Sigmoid colon (tissue), 7 donors: ENCODE measurements around the gene PTPN13. TPM values are rescaled to one million over a fixed set of nuclear protein-coding genes. Genes with fewer than 3 reads are reported as not detected.

ENCODE experiments used
- DNase-seq: peaks from one replicate; pipeline ENCODE4 v3.0.0-alpha.2; 2019
- H3K27ac ChIP-seq, 4 donors: fragments of 200-600 bp; sonication (generic); one replicate each; pipeline ENCODE4 v1.5.1; 2016 to 2019; ENCODE audit warnings: mild to moderate bottlenecking in 1 of 4
- H3K27me3 ChIP-seq, 3 donors: fragments of 200-600 bp; sonication (generic); one replicate each; pipeline ENCODE4 v1.5.1; 2019; ENCODE audit warnings: mild to moderate bottlenecking in 1 of 3
- H3K36me3 ChIP-seq, 4 donors: fragments of 200-600 bp; sonication (generic); one replicate each; pipeline ENCODE4 v1.5.1; 2016 to 2019
- H3K4me1 ChIP-seq, 4 donors: fragments of 200-600 bp; sonication (generic); one replicate each; pipeline ENCODE4 v1.5.1; 2017 to 2019
- H3K4me3 ChIP-seq, 4 donors: fragments of 200-600 bp; sonication (generic); one replicate each; pipeline ENCODE4 v1.5.1; 2017 to 2019; ENCODE audit warnings: mild to moderate bottlenecking in 2 of 4, moderate library complexity in 1 of 4
- H3K9me3 ChIP-seq, 4 donors: fragments of 200-600 bp in 3 of 4; sonication (generic) in 3 of 4; one replicate each; pipeline versions ENCODE4 v1.5.1 to v1.6.1; 2013 to 2019
- EP300 ChIP-seq, 4 donors: sonication (generic); formaldehyde crosslinking; IDR thresholded peaks; one replicate each; pipeline ENCODE4 v1.6.1; 2017; ENCODE audit warnings: antibody characterized with exemption in 4 of 4
- POLR2A ChIP-seq, 2 donors: fragments of 450-650 bp; IDR thresholded peaks; one replicate each; pipeline ENCODE4 v1.6.1; 2016; ENCODE audit warnings: antibody characterized with exemption in 2 of 2, mild to moderate bottlenecking in 2 of 2, moderate library complexity in 2 of 2
- POLR2AphosphoS5 ChIP-seq, 4 donors: sonication (generic); formaldehyde crosslinking; IDR thresholded peaks; one replicate each; pipeline ENCODE4 v1.6.1; 2017; ENCODE audit warnings: antibody characterized with exemption in 4 of 4
- WGBS, 2 donors: extraction: QIAGEN DNeasy Blood & Tissue Kit; methylation state at CpG; one replicate each; pipeline ENCODE4 v1.1.7; 2013; 5-methylcytosine and 5-hydroxymethylcytosine counted together
- intact Hi-C: fragments of 100-400 bp; cut with DNase I; formaldehyde crosslinking; loops from one replicate; pipeline ENCODE4 v1.15.1; 2023
- polyA plus RNA-seq, 3 donors: library from polyadenylated mRNA; stranded (reverse); fragments of 200-250 nt; gene quantifications; one replicate each; pipeline ENCODE4 v1.2.3, GENCODE V29; 2013
- total RNA-seq, 4 donors: library from RNA; depleted of rRNA; stranded (reverse); fragments of >200 nt; gene quantifications; one replicate each; pipeline ENCODE4 v1.1.0, GENCODE V29; 2016
- TF ChIP-seq, protein P1 (sequence below), 4 experiments: fragments of 450-650 bp in 3 of 4; fragments of 200-600 bp in 1 of 4; IDR thresholded peaks; one replicate each; pipeline ENCODE4 v1.5.1; 2016 to 2019; ENCODE audit warnings: antibody characterized with exemption in 4 of 4, mild to moderate bottlenecking in 3 of 4, moderate library complexity in 2 of 4
- donor health status: healthy with polysubstance abuse.
- donor health status: Bipolar disorder and iron deficiency.
- donor health status: healthy.

PTPN13 gene
- total and polyA plus RNA-seq, 7 donors: 0.60 to 16.1 (median 9.9) TPM

DNA sequence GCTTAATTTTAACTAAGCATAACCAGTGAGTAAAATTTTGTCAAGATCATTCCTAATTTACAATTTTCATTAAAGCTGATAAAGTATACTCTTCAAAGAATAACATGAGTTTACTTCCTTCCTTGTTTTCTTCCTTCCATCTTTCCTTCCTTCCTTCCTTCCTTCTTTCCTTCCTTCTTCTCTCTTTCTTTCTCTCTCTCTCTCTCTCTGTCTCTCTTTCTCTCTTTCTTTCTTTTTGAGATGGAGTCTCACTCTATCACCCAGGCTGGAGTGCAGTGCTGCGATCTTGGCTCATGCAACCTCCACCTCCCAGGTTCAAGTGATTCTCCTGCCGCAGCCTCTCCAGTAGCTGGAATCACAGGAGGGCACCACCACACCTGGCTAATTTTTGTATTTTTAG lies 42.7 kb upstream of the PTPN13 start:
- peaks cover 0 to under 1% (median 0%) of the 10 kb centered on the region in 4 donors for H3K4me1 ChIP-seq
- H3K36me3 ChIP-seq: no peaks in the 10 kb centered on the region
- no peak for TF ChIP-seq POLR2AphosphoS5 (IDR thresholded peaks at IDR 0.05)
- no peak for TF ChIP-seq EP300 (IDR thresholded peaks at IDR 0.05)
- TF ChIP-seq, protein P1, sequence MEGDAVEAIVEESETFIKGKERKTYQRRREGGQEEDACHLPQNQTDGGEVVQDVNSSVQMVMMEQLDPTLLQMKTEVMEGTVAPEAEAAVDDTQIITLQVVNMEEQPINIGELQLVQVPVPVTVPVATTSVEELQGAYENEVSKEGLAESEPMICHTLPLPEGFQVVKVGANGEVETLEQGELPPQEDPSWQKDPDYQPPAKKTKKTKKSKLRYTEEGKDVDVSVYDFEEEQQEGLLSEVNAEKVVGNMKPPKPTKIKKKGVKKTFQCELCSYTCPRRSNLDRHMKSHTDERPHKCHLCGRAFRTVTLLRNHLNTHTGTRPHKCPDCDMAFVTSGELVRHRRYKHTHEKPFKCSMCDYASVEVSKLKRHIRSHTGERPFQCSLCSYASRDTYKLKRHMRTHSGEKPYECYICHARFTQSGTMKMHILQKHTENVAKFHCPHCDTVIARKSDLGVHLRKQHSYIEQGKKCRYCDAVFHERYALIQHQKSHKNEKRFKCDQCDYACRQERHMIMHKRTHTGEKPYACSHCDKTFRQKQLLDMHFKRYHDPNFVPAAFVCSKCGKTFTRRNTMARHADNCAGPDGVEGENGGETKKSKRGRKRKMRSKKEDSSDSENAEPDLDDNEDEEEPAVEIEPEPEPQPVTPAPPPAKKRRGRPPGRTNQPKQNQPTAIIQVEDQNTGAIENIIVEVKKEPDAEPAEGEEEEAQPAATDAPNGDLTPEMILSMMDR (IDR thresholded peaks at IDR 0.05): no peak
- no peak for TF ChIP-seq POLR2A (IDR thresholded peaks at IDR 0.05)
- DNase-seq: no peak
- intact Hi-C loops: no loop called here
- H3K27me3 ChIP-seq: no peaks in the 10 kb centered on the region
- 95 to 99% methylated on average over 2 of the region's 2 CpGs for WGBS, 2 donors
- no peaks in the 10 kb centered on the region for H3K9me3 ChIP-seq
- H3K27ac ChIP-seq: no peak overlapping the region
- no peak overlapping the region for H3K4me3 ChIP-seq

DNA sequence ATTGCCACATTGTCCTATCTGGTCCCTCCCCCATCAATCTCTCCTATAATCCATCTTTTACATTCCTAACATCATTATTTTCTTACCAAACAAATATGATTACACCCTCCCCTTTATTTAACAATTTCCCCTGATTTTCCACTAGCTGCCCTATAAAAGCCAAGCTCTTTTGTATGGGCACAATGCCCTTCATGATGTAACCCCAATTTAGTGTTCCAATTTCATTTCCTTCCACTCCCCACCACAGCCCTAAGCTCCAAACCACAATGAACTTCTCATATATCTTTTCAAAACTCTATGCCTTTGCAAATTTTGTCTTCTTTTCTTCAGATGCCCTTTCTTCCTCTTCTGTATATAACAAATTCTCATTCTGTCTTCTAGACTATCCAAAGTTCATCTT lies 39.5 kb upstream of the PTPN13 start:
- Histone ChIP-seq H3K4me3 (no peak overlapping the region), H3K27ac (no peak overlapping the region), H3K4me1 (peaks cover 0 to 12% (median 0%) of the 10 kb centered on the region in 4 donors), H3K27me3 (no peaks in the 10 kb centered on the region), H3K36me3 (no peaks in the 10 kb centered on the region), H3K9me3 (no peaks in the 10 kb centered on the region)
- intact Hi-C loops: no loop called here
- DNase-seq: no peak
- TF ChIP-seq EP300 (IDR thresholded peaks at IDR 0.05) (no peak), POLR2A (IDR thresholded peaks at IDR 0.05) (no peak), POLR2AphosphoS5 (IDR thresholded peaks at IDR 0.05) (no peak)
- TF ChIP-seq, protein P1 (IDR thresholded peaks at IDR 0.05): no peak

DNA sequence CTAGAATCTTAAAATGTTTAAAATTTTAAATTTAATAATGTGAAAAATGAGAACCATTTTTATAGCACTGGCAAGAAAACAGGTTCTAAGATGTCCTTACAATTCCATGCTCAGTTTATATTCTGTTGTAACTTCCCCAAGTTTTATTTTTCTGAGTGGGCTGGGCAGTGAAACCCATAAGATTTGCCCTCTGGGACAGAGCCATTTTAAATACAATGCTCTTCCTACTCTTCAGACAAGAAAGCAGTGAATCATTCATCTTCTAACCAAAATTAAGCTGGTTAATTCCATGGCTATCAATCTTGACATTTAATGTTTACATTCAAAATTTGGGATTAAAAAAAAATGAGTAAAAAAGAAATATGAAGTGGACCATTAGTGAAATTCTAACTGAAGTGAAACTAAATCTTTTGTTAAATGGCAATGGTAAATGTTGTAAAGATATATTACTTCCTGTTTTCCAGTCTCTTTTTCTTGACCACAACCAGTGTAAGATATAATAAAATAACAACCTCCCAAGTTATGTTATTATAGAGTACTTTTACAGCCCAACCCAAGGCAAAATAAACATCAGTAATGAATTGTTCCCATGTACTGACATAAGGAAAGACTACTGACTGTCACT lies 37.2 kb upstream of the PTPN13 start:
- H3K9me3 ChIP-seq: no peaks in the 10 kb centered on the region
- H3K27ac ChIP-seq: no peak overlapping the region
- no peaks in the 10 kb centered on the region for H3K36me3 ChIP-seq
- TF ChIP-seq POLR2A (IDR thresholded peaks at IDR 0.05) (no peak), POLR2AphosphoS5 (IDR thresholded peaks at IDR 0.05) (no peak), EP300 (IDR thresholded peaks at IDR 0.05) (no peak)
- TF ChIP-seq, protein P1 (IDR thresholded peaks at IDR 0.05): no peak
- peaks cover 0 to 12% (median 0%) of the 10 kb centered on the region in 4 donors for H3K4me1 ChIP-seq
- DNase-seq: no peak
- intact Hi-C loops: no loop called here
- H3K4me3 ChIP-seq: no peak overlapping the region
- no peaks in the 10 kb centered on the region for H3K27me3 ChIP-seq

DNA sequence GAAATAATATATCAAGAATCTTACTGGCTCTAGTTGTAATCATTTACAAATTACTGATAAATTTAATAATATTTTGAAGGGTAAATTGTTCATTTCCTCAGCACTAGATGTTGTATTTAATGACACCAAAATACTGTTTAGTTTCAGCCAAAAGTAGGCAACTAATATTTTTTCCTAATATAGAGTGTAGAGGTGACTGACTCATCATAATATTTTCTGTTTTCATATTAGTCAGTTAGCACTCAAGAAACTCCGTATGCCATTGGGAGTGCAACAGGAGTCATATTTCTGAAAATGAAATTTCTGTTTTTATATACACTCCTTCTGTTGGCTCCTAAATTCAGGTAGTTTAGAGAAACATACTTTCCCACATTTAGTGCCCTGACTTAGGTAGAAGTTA lies 36.6 kb upstream of the PTPN13 start:
- Histone ChIP-seq H3K4me3 (no peak overlapping the region), H3K4me1 (peaks cover 0 to 12% (median 0%) of the 10 kb centered on the region in 4 donors), H3K27ac (no peak overlapping the region), H3K36me3 (no peaks in the 10 kb centered on the region), H3K27me3 (no peaks in the 10 kb centered on the region), H3K9me3 (no peaks in the 10 kb centered on the region)
- no peak for TF ChIP-seq POLR2A (IDR thresholded peaks at IDR 0.05)
- TF ChIP-seq, protein P1 (IDR thresholded peaks at IDR 0.05): no peak
- TF ChIP-seq POLR2AphosphoS5 (IDR thresholded peaks at IDR 0.05): no peak
- TF ChIP-seq EP300 (IDR thresholded peaks at IDR 0.05): no peak
- 43 to 57% methylated on average over 1 of the region's 1 CpG for WGBS, 2 donors
- intact Hi-C loops: no loop called here
- no peak for DNase-seq

DNA sequence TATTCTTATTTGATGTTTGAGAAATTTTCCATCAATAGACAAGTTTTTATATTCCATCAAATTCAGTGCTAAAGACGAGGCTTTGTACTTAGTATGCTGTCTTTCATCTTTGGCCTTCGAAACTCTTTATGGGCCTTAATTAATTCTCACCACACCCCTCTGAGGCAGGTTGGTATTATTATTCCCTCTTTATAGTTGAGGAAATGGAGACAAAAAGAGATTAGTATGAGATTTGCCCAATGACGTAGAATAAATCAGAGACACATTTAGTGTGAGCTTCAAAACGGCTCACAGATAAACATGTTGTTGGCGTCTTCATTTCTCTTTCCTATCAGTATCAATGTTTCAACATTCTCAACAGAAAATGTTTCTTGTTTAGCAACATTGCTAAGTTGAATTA lies 35.9 kb upstream of the PTPN13 start:
- 87 to 88% methylated on average over 5 of the region's 5 CpGs for WGBS, 2 donors
- H3K36me3 ChIP-seq: no peaks in the 10 kb centered on the region
- no peak for DNase-seq
- TF ChIP-seq EP300 (IDR thresholded peaks at IDR 0.05): no peak
- TF ChIP-seq, protein P1 (IDR thresholded peaks at IDR 0.05): no peak
- no peak for TF ChIP-seq POLR2A (IDR thresholded peaks at IDR 0.05)
- peaks cover 0 to 12% (median 0%) of the 10 kb centered on the region in 4 donors for H3K4me1 ChIP-seq
- H3K9me3 ChIP-seq: no peaks in the 10 kb centered on the region
- H3K27me3 ChIP-seq: no peaks in the 10 kb centered on the region
- H3K27ac ChIP-seq: no peak overlapping the region
- intact Hi-C loops: no loop called here
- no peak overlapping the region for H3K4me3 ChIP-seq
